Bladder microvascular endothelial cell (primary cell): Measurements from ENCODE around the gene IKBKE. TPM values are rescaled to one million over a fixed set of nuclear protein-coding genes. Genes with fewer than 3 reads are reported as not detected.

Source experiments
- total RNA-seq: library from RNA; depleted of rRNA; stranded (reverse); fragments of >200 nt; gene quantifications from 2 replicates; pipeline ENCODE4 v1.2.3, GENCODE V29; 2014

IKBKE gene
- total RNA-seq, result 6.5 and 35.0 TPM in 2 replicates

DNA sequence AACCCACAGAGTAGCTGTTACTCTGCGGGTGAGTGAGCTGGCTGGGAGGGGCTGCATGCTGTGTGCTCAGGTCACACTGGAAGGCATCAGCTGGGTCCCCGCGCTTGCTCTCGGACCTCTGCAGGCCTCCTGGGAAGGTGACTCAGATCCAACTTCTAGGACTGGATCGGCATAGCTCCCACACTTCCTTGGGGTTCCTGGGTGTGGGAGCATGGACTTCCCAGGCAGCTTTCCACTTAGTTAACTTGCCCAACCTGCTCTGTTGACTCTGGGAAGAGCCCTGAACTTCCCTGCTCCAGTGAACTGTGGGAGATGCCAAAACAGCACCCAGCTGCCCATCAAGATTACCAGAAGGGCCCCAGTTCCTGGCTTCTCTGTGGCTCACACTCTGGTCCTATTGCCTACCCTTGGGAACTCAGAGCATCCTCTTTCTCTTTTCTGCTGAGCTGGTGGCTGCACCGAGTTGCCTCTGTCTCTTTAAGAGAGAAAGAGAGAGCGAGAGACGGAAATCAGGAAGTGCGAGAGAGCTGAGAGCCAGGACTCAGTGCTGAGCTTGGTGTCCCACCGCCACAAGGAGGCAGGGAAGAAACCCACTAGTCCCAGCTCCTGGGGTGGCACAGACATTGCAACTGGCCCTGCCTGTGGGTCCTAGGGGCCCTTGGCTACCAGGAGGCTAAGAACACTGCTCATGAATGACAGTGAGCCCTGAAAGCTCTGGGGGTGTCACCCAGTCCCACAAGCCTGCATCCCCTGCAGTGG is at the start of gene IKBKE:
Gene IKBKE, plus strand, starts transcription at position 544 of the 759 bp plus-strand sequence. CDS start 2,752 bp downstream, outside the sequence.

GRCh38 chr1:206507284-206508129 is 37.2 kb downstream of the IKBKE start, which contains the start of gene RASSF5:
Gene RASSF5 (plus strand): TSS chr1:206507531. CDS start chr1:206507603, 72 bp downstream.

Other genes with a start within 250 kb of the IKBKE start
- 0.06 and 0.16 TPM in 2 replicates for gene RASSF5, start 37.1 kb downstream of the IKBKE start, total RNA-seq
- gene EIF2D, start 142.0 kb downstream of the IKBKE start, total RNA-seq, result 39.3 and 61.5 TPM in 2 replicates
- gene DYRK3, start 165.1 kb downstream of the IKBKE start, total RNA-seq, result 9.2 and 9.3 TPM in 2 replicates
- 22.5 and 48.8 TPM in 2 replicates for gene MAPKAPK2, start 214.4 kb downstream of the IKBKE start, total RNA-seq